ENCODE results near the gene CSNK2A2. TPM values are rescaled to one million over a fixed set of nuclear protein-coding genes. Genes with fewer than 3 reads are reported as not detected.

The CSNK2A2 gene
- total RNA-seq, 1 experiment from 2014 or later, result 56.4 TPM

GRCh38 chr16:58160855-58161254, 37.1 kb downstream of the CSNK2A2 start:
- Histone ChIP-seq H3K9me2 (replicated peaks; ENCODE audit: insufficient read depth, low read length) (no peaks in the 10 kb centered on the region), H3K79me2 (ENCODE audit: low read length) (no peaks in the 10 kb centered on the region), H3K36me3 (ENCODE audit: insufficient read depth, low read length) (peaks cover 36% of the 10 kb centered on the region), H3K27me3 (ENCODE audit: low read length) (no peaks in the 10 kb centered on the region), H3K9ac (ENCODE audit: low read length) (no peak overlapping the region), H2AFZ (ENCODE audit: low read length) (no peak overlapping the region), H3K4me1 (ENCODE audit: low read length) (no peaks in the 10 kb centered on the region), H3K4me2 (ENCODE audit: low read depth, low read length, poor library complexity, severe bottlenecking) (no peak overlapping the region), H3K9me3 (ENCODE audit: low read length) (no peaks in the 10 kb centered on the region), H3K27ac (ENCODE audit: low read length) (no peak overlapping the region), H3K4me3 (ENCODE audit: low read length) (no peak overlapping the region), H4K20me1 (ENCODE audit: insufficient read depth, low read depth, low read length) (no peaks in the 10 kb centered on the region)
- DNase-seq, result no peak

- Histone ChIP-seq H3K27ac (ENCODE audit: low read length) (no peak overlapping the region), H3K9me2 (replicated peaks; ENCODE audit: insufficient read depth, low read length) (no peaks in the 10 kb centered on the region), H3K79me2 (ENCODE audit: low read length) (no peaks in the 10 kb centered on the region), H3K4me1 (ENCODE audit: low read length) (no peaks in the 10 kb centered on the region), H3K4me2 (ENCODE audit: low read depth, low read length, poor library complexity, severe bottlenecking) (no peak overlapping the region), H3K9ac (ENCODE audit: low read length) (no peak overlapping the region), H3K27me3 (ENCODE audit: low read length) (no peaks in the 10 kb centered on the region), H2AFZ (ENCODE audit: low read length) (no peak overlapping the region), H4K20me1 (ENCODE audit: insufficient read depth, low read depth, low read length) (no peaks in the 10 kb centered on the region), H3K9me3 (ENCODE audit: low read length) (no peaks in the 10 kb centered on the region), H3K4me3 (ENCODE audit: low read length) (no peak overlapping the region), H3K36me3 (ENCODE audit: insufficient read depth, low read length) (peaks cover 22% of the 10 kb centered on the region)
- DNase-seq, result no peak
Measured at GRCh38 chr16:58158725-58159124, 39.2 kb downstream of the CSNK2A2 start.

- DNase-seq, result no peak
- Histone ChIP-seq H3K4me2 (ENCODE audit: low read depth, low read length, poor library complexity, severe bottlenecking) (no peak overlapping the region), H4K20me1 (ENCODE audit: insufficient read depth, low read depth, low read length) (no peaks in the 10 kb centered on the region), H3K4me3 (ENCODE audit: low read length) (no peak overlapping the region), H3K79me2 (ENCODE audit: low read length) (no peaks in the 10 kb centered on the region), H3K4me1 (ENCODE audit: low read length) (no peaks in the 10 kb centered on the region), H3K9ac (ENCODE audit: low read length) (no peak overlapping the region), H3K27ac (ENCODE audit: low read length) (no peak overlapping the region), H3K27me3 (ENCODE audit: low read length) (no peaks in the 10 kb centered on the region), H2AFZ (ENCODE audit: low read length) (no peak overlapping the region), H3K36me3 (ENCODE audit: insufficient read depth, low read length) (peaks cover 15% of the 10 kb centered on the region), H3K9me3 (ENCODE audit: low read length) (no peaks in the 10 kb centered on the region), H3K9me2 (replicated peaks; ENCODE audit: insufficient read depth, low read length) (no peaks in the 10 kb centered on the region)
Measured at GRCh38 chr16:58157951-58158540, 39.9 kb downstream of the CSNK2A2 start.

- peaks cover 7% of the 10 kb centered on the region for H3K36me3 ChIP-seq (ENCODE audit: insufficient read depth, low read length)
- no peak for DNase-seq
- H3K9me3 ChIP-seq (ENCODE audit: low read length), result no peaks in the 10 kb centered on the region
- no peaks in the 10 kb centered on the region for H3K4me1 ChIP-seq (ENCODE audit: low read length)
- H2AFZ ChIP-seq (ENCODE audit: low read length), result no peak overlapping the region
- no peaks in the 10 kb centered on the region for H3K27me3 ChIP-seq (ENCODE audit: low read length)
- H3K79me2 ChIP-seq (ENCODE audit: low read length), result no peaks in the 10 kb centered on the region
- H3K9me2 ChIP-seq (replicated peaks; ENCODE audit: insufficient read depth, low read length), result no peaks in the 10 kb centered on the region
- no peaks in the 10 kb centered on the region for H4K20me1 ChIP-seq (ENCODE audit: insufficient read depth, low read depth, low read length)
- no peak overlapping the region for H3K27ac ChIP-seq (ENCODE audit: low read length)
- H3K9ac ChIP-seq (ENCODE audit: low read length), result no peak overlapping the region
- no peak overlapping the region for H3K4me3 ChIP-seq (ENCODE audit: low read length)
- no peak overlapping the region for H3K4me2 ChIP-seq (ENCODE audit: low read depth, low read length, poor library complexity, severe bottlenecking)
Measured at GRCh38 chr16:58157239-58157638, 40.7 kb downstream of the CSNK2A2 start.

- H3K27me3 ChIP-seq (ENCODE audit: low read length), result no peaks in the 10 kb centered on the region
Measured at GRCh38 chr16:58155839-58156238, 42.1 kb downstream of the CSNK2A2 start.

GRCh38 chr16:58154345-58154744, 43.6 kb downstream of the CSNK2A2 start:
- H3K4me1 ChIP-seq (ENCODE audit: low read length), result no peaks in the 10 kb centered on the region
- no peaks in the 10 kb centered on the region for H3K27me3 ChIP-seq (ENCODE audit: low read length)
- H3K36me3 ChIP-seq (ENCODE audit: insufficient read depth, low read length), result no peaks in the 10 kb centered on the region
- no peak overlapping the region for H3K4me3 ChIP-seq (ENCODE audit: low read length)
- DNase-seq, result no peak
- H3K9me3 ChIP-seq (ENCODE audit: low read length), result no peaks in the 10 kb centered on the region
- no peak overlapping the region for H3K4me2 ChIP-seq (ENCODE audit: low read depth, low read length, poor library complexity, severe bottlenecking)
- no peak overlapping the region for H2AFZ ChIP-seq (ENCODE audit: low read length)
- no peak overlapping the region for H3K27ac ChIP-seq (ENCODE audit: low read length)
- no peaks in the 10 kb centered on the region for H3K9me2 ChIP-seq (replicated peaks; ENCODE audit: insufficient read depth, low read length)
- H4K20me1 ChIP-seq (ENCODE audit: insufficient read depth, low read depth, low read length), result no peaks in the 10 kb centered on the region
- no peak overlapping the region for H3K9ac ChIP-seq (ENCODE audit: low read length)
- H3K79me2 ChIP-seq (ENCODE audit: low read length), result no peaks in the 10 kb centered on the region

More at GRCh38 chr16:58155839-58156238, 42.1 kb downstream of the CSNK2A2 start:
- no peaks in the 10 kb centered on the region for H3K36me3 ChIP-seq (ENCODE audit: insufficient read depth, low read length)
- no peaks in the 10 kb centered on the region for H3K9me2 ChIP-seq (replicated peaks; ENCODE audit: insufficient read depth, low read length)
- H3K4me2 ChIP-seq (ENCODE audit: low read depth, low read length, poor library complexity, severe bottlenecking), result no peak overlapping the region
- DNase-seq, result no peak
- no peaks in the 10 kb centered on the region for H3K9me3 ChIP-seq (ENCODE audit: low read length)
- H3K27ac ChIP-seq (ENCODE audit: low read length), result no peak overlapping the region
- no peak overlapping the region for H3K4me3 ChIP-seq (ENCODE audit: low read length)
- H4K20me1 ChIP-seq (ENCODE audit: insufficient read depth, low read depth, low read length), result no peaks in the 10 kb centered on the region
- no peaks in the 10 kb centered on the region for H3K4me1 ChIP-seq (ENCODE audit: low read length)
- H2AFZ ChIP-seq (ENCODE audit: low read length), result no peak overlapping the region
- no peaks in the 10 kb centered on the region for H3K79me2 ChIP-seq (ENCODE audit: low read length)
- H3K9ac ChIP-seq (ENCODE audit: low read length), result no peak overlapping the region

GRCh38 chr16:58152246-58152868, 45.5 kb downstream of the CSNK2A2 start:
- Histone ChIP-seq H3K36me3 (ENCODE audit: insufficient read depth, low read length) (no peaks in the 10 kb centered on the region), H3K27ac (ENCODE audit: low read length) (no peak overlapping the region), H2AFZ (ENCODE audit: low read length) (no peak overlapping the region), H3K27me3 (ENCODE audit: low read length) (no peaks in the 10 kb centered on the region), H3K4me2 (ENCODE audit: low read depth, low read length, poor library complexity, severe bottlenecking) (no peak overlapping the region), H3K9ac (ENCODE audit: low read length) (no peak overlapping the region), H3K4me1 (ENCODE audit: low read length) (no peaks in the 10 kb centered on the region), H3K79me2 (ENCODE audit: low read length) (no peaks in the 10 kb centered on the region), H3K9me3 (ENCODE audit: low read length) (no peaks in the 10 kb centered on the region), H4K20me1 (ENCODE audit: insufficient read depth, low read depth, low read length) (no peaks in the 10 kb centered on the region), H3K9me2 (replicated peaks; ENCODE audit: insufficient read depth, low read length) (no peaks in the 10 kb centered on the region), H3K4me3 (ENCODE audit: low read length) (no peak overlapping the region)
- no peak for DNase-seq

- Histone ChIP-seq H3K4me2 (ENCODE audit: low read depth, low read length, poor library complexity, severe bottlenecking) (no peak overlapping the region), H3K27ac (ENCODE audit: low read length) (no peak overlapping the region), H3K79me2 (ENCODE audit: low read length) (no peaks in the 10 kb centered on the region), H3K27me3 (ENCODE audit: low read length) (no peaks in the 10 kb centered on the region), H3K4me1 (ENCODE audit: low read length) (no peaks in the 10 kb centered on the region), H3K9me3 (ENCODE audit: low read length) (no peaks in the 10 kb centered on the region), H3K4me3 (ENCODE audit: low read length) (no peak overlapping the region), H3K9me2 (replicated peaks; ENCODE audit: insufficient read depth, low read length) (no peaks in the 10 kb centered on the region), H3K36me3 (ENCODE audit: insufficient read depth, low read length) (no peaks in the 10 kb centered on the region), H2AFZ (ENCODE audit: low read length) (no peak overlapping the region), H3K9ac (ENCODE audit: low read length) (no peak overlapping the region), H4K20me1 (ENCODE audit: insufficient read depth, low read depth, low read length) (no peaks in the 10 kb centered on the region)
- no peak for DNase-seq
Measured at GRCh38 chr16:58148526-58148925, 49.4 kb downstream of the CSNK2A2 start.
